HepG2 (cell line): ENCODE measurements around the gene PIBF1. TPM values are rescaled to one million over a fixed set of nuclear protein-coding genes. Genes with fewer than 3 reads are reported as not detected.

Experiments used
- BHLHE40 ChIP-seq: IDR thresholded peaks from 2 replicates; pipeline ENCODE4 v1.6.1; 2011; ENCODE audit warnings: low read length, improper control_type of control experiment
- DMAP1 ChIP-seq: IDR thresholded peaks from 2 replicates; pipeline ENCODE4 v1.6.1; 2016
- GABPB1 ChIP-seq: IDR thresholded peaks from 2 replicates; pipeline ENCODE4 v1.6.1; 2016; ENCODE audit warnings: mild to moderate bottlenecking, missing genetic modification reagents, moderate library complexity, missing compliant biosample characterization
- HMGXB4 ChIP-seq, 2 experiments: sonication (generic) in 1 of 2; formaldehyde crosslinking in 1 of 2; IDR thresholded peaks; 2 replicates each; pipeline versions ENCODE4 v1.4.0 to v1.6.1; 2018 to 2020; ENCODE audit warnings: missing genetic modification reagents in 2 of 2, borderline replicate concordance in 1 of 2, low read depth in 1 of 2, mild to moderate bottlenecking in 1 of 2, missing biosample characterization in 1 of 2
- IRX3 ChIP-seq: sonication (generic); formaldehyde crosslinking; IDR thresholded peaks from 2 replicates; pipeline ENCODE4 v1.8.1; 2023; ENCODE audit warnings: mild to moderate bottlenecking, low read depth, missing genetic modification reagents, borderline replicate concordance
- KDM3A ChIP-seq: IDR thresholded peaks from 2 replicates; pipeline ENCODE4 v1.6.1; 2018; ENCODE audit warnings: low read depth, missing compliant biosample characterization
- MLXIP ChIP-seq: sonication (generic); formaldehyde crosslinking; IDR thresholded peaks from 2 replicates; pipeline ENCODE4 v1.9.0; 2021; ENCODE audit warnings: missing genetic modification reagents, borderline replicate concordance
- NR2F1 ChIP-seq, 2 experiments: fragments of 450-650 bp in 1 of 2; formaldehyde crosslinking in 1 of 2; IDR thresholded peaks; 2 replicates each; pipeline versions ENCODE4 v1.5.0 to v1.6.1; 2016 to 2020; ENCODE audit warnings: mild to moderate bottlenecking in 1 of 2, missing compliant biosample characterization in 1 of 2, missing genetic modification reagents in 1 of 2, moderate library complexity in 1 of 2
- PAX8 ChIP-seq: sonication (generic); formaldehyde crosslinking; IDR thresholded peaks from 2 replicates; pipeline ENCODE4 v1.8.0; 2022; ENCODE audit warnings: mild to moderate bottlenecking, missing genetic modification reagents, borderline replicate concordance
- RARG ChIP-seq: sonication (generic); formaldehyde crosslinking; IDR thresholded peaks from 2 replicates; pipeline ENCODE4 v1.4.0; 2020; ENCODE audit warnings: low read depth, mild to moderate bottlenecking, missing genetic modification reagents
- RFXANK ChIP-seq: IDR thresholded peaks from 2 replicates; pipeline ENCODE4 v1.6.1; 2016
- SAP130 ChIP-seq: IDR thresholded peaks from 2 replicates; pipeline ENCODE4 v1.6.1; 2016; ENCODE audit warnings: low read depth
- SMAD1 ChIP-seq: sonication (generic); formaldehyde crosslinking; IDR thresholded peaks from 2 replicates; pipeline ENCODE4 v1.4.0; 2020; ENCODE audit warnings: missing genetic modification reagents, low read depth, mild to moderate bottlenecking, borderline replicate concordance
- SNAPC5 ChIP-seq: sonication (generic); formaldehyde crosslinking; IDR thresholded peaks from 2 replicates; pipeline ENCODE4 v1.8.1; 2023; ENCODE audit warnings: mild to moderate bottlenecking, missing genetic modification reagents, borderline replicate concordance
- STAG1 ChIP-seq: sonication (generic); formaldehyde crosslinking; IDR thresholded peaks from 2 replicates; pipeline ENCODE4 v1.4.0; 2020; ENCODE audit warnings: missing genetic modification reagents
- TARDBP ChIP-seq: sonication (generic); formaldehyde crosslinking; IDR thresholded peaks from 2 replicates; pipeline ENCODE4 v1.8.0; 2022; ENCODE audit warnings: mild to moderate bottlenecking, missing genetic modification reagents
- ZBTB33 ChIP-seq: sonication (generic); formaldehyde crosslinking; IDR thresholded peaks from 2 replicates; pipeline ENCODE4 v1.4.0; 2020; ENCODE audit warnings: missing genetic modification reagents
- ZNF207 ChIP-seq: fragments of 450-650 bp; IDR thresholded peaks from 2 replicates; pipeline ENCODE4 v1.6.1; 2016; ENCODE audit warnings: antibody characterized with exemption, borderline replicate concordance
- ZNF441 ChIP-seq: sonication (generic); formaldehyde crosslinking; IDR thresholded peaks from 2 replicates; pipeline ENCODE4 v1.7.0; 2021; ENCODE audit warnings: missing genetic modification reagents, borderline replicate concordance
- ZNF746 ChIP-seq: sonication (generic); formaldehyde crosslinking; IDR thresholded peaks from 2 replicates; pipeline ENCODE4 v1.8.0; 2022; ENCODE audit warnings: mild to moderate bottlenecking, missing genetic modification reagents
- ZNF776 ChIP-seq: sonication (generic); formaldehyde crosslinking; IDR thresholded peaks from 2 replicates; pipeline ENCODE4 v1.4.0; 2020; ENCODE audit warnings: mild to moderate bottlenecking, missing genetic modification reagents
- polyA plus RNA-seq, 8 experiments: library from polyadenylated mRNA; depleted of rRNA in 3 of 8; stranded (reverse) in 7 of 8; unstranded in 1 of 8; fragments of >200 nt; fragmentation: Illumina TruSeq in 4 of 8; extraction: Trizol in 4 of 8; gene quantifications; 2 replicates each; pipeline versions ENCODE4 v1.2.1 to v1.2.3, GENCODE V29; 2011 to 2016; ENCODE audit warnings: low read depth in 4 of 8, missing spikeins in 1 of 8, mixed read lengths in 1 of 8; ENCODE audit not compliant: insufficient read depth in 1 of 8
- total RNA-seq, 5 experiments: library from RNA; depleted of rRNA; stranded (reverse); fragments of >200 nt; fragmentation: Illumina TruSeq; extraction: Trizol; gene quantifications; 2 replicates each; pipeline ENCODE4 v1.2.3, GENCODE V29; 2016; ENCODE audit warnings: low read depth in 1 of 5
- TF ChIP-seq, protein P1 (sequence below): fragments of 450-650 bp; IDR thresholded peaks from 2 replicates; pipeline ENCODE4 v1.6.1; 2017

Gene PIBF1
- total and polyA plus RNA-seq, 2 of the 13 experiments (the other 11 are each of a cell fraction or from before 2014, with no cell fraction given), result 4.2 to 15.8 TPM

GRCh38 chr13:73059460-73060250 lies 277.7 kb downstream of the PIBF1 start (continued):
- TF ChIP-seq MLXIP (no peak), NR2F1 (CRISPR knock-in tag; IDR thresholded peaks at IDR 0.05) (no peak), ZNF441 (CRISPR knock-in tag) (no peak), PAX8 (no peak), RARG (CRISPR knock-in tag) (no peak), KDM3A (CRISPR knock-in tag) (0 out of 2 replicates have a peak, but pooled peaks have one; percentile 12), SNAPC5 (no peak), SMAD1 (CRISPR knock-in tag) (no peak), DMAP1 (CRISPR knock-in tag) (no peak), ZNF207 (no peak), SAP130 (peak; percentile 34; the same call in 1 of the 2 replicates), HMGXB4 (CRISPR knock-in tag; IDR thresholded peaks at IDR 0.05; ENCODE audit: borderline replicate concordance in 1 of 2, low read depth in 1 of 2) (peak; percentile 29 to 79; a peak in 2 of 4 replicates), RFXANK (CRISPR knock-in tag) (no peak), ZBTB33 (CRISPR knock-in tag) (no peak), STAG1 (CRISPR knock-in tag) (peak; percentile 78), ZNF776 (CRISPR knock-in tag) (no peak), BHLHE40 (no peak), IRX3 (CRISPR knock-in tag) (no peak), ZNF746 (CRISPR knock-in tag) (0 out of 2 replicates have a peak, but pooled peaks have one; percentile 1), GABPB1 (no peak), TARDBP (CRISPR knock-in tag) (no peak)
- TF ChIP-seq, protein P1, sequence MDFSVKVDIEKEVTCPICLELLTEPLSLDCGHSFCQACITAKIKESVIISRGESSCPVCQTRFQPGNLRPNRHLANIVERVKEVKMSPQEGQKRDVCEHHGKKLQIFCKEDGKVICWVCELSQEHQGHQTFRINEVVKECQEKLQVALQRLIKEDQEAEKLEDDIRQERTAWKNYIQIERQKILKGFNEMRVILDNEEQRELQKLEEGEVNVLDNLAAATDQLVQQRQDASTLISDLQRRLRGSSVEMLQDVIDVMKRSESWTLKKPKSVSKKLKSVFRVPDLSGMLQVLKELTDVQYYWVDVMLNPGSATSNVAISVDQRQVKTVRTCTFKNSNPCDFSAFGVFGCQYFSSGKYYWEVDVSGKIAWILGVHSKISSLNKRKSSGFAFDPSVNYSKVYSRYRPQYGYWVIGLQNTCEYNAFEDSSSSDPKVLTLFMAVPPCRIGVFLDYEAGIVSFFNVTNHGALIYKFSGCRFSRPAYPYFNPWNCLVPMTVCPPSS, result no peak
